HepG2 (cell line): Measurements from ENCODE around the gene FNDC3B. TPM values are rescaled to one million over a fixed set of nuclear protein-coding genes. Genes with fewer than 3 reads are reported as not detected.
A peak's percentile ranks its signal among the peaks of the same experiment; 100 is the strongest.

Experiments
- ATAC-seq: fragments of 200-7000 bp; cut with Tn5 transposase; 3 replicates; pipeline ENCODE4 v1.9.1; 2020; ENCODE audit warnings: mild to moderate bottlenecking, moderate library complexity
- BruUV-seq: library from RNA; stranded (reverse); fragments of 400-500 nt; replicated peaks from 2 replicates; lab custom pipeline; 2021; lab: Mats Ljungman, UMichigan
- CTCF ChIA-PET: fragments of 300-600 bp; formaldehyde crosslinking; extraction: SDS; loops from one replicate; lab custom pipeline; 2021; ENCODE audit warnings: low total read pairs, inconsistent platforms, low intra/inter-chr PET ratio; lab: Yijun Ruan, JAX
- POLR2A ChIA-PET: fragments of 350-600 bp; sonication (Branson Sonifier 250); formaldehyde crosslinking; loops from one replicate; lab custom pipeline; 2020; ENCODE audit warnings: antibody characterized with exemption, inconsistent platforms; lab: Yijun Ruan, JAX
- DNase-seq: peaks from one replicate; pipeline ENCODE4 v3.0.0-alpha.2; 2015; ENCODE audit warnings: low spot score
- FAIRE-seq: peaks from 3 replicates; lab custom pipeline; 2011; peaks lifted over from hg19 to GRCh38; lab: Jason Lieb, UNC
- H2AFZ ChIP-seq: one replicate; pipeline ENCODE4 v1.6.1; 2011; ENCODE audit warnings: low read length, inconsistent platforms
- H3K27ac ChIP-seq: fragments of 300-600 bp; 3 replicates; pipeline ENCODE4 v1.8.0; 2011; ENCODE audit warnings: mixed run types, mild to moderate bottlenecking, mixed read lengths, low read length, inconsistent platforms; ENCODE audit not compliant: insufficient read depth; ENCODE audit errors: extremely low read length
- H3K27me3 ChIP-seq, 2 experiments: fragments of 200-600 bp in 1 of 2; 2 replicates in 1 of 2; 3 replicates in 1 of 2; pipeline versions ENCODE4 v1.6.0 to v1.8.0; 2011; ENCODE audit warnings: low read length in 2 of 2, mild to moderate bottlenecking in 2 of 2, moderate library complexity in 2 of 2, inconsistent platforms in 1 of 2; ENCODE audit not compliant: insufficient read depth in 2 of 2, control insufficient read depth in 1 of 2
- H3K36me3 ChIP-seq, 2 experiments: fragments of 200-600 bp in 1 of 2; replicated peaks in 1 of 2; 2 replicates in 1 of 2; 3 replicates in 1 of 2; pipeline versions ENCODE4 v1.5.1 to v1.8.0; 2011; ENCODE audit warnings: low read length in 2 of 2, inconsistent platforms in 1 of 2; ENCODE audit not compliant: insufficient read depth in 2 of 2, control insufficient read depth in 1 of 2
- H3K4me1 ChIP-seq: 2 replicates; pipeline ENCODE4 v1.5.1; 2012; ENCODE audit warnings: low read length, inconsistent platforms; ENCODE audit not compliant: insufficient read depth
- H3K4me2 ChIP-seq: 2 replicates; pipeline ENCODE4 v1.6.0; 2011; ENCODE audit warnings: low read depth, low read length, inconsistent platforms
- H3K4me3 ChIP-seq, 3 experiments: fragments of 200-600 bp in 1 of 3; sonication (generic), shearing (Covaris generic) in 1 of 3; replicated peaks in 1 of 3; 2 replicates each; pipeline ENCODE4 v1.5.1; 2011 to 2016; ENCODE audit warnings: low read length in 3 of 3, inconsistent platforms in 2 of 3, low read depth in 2 of 3, mild to moderate bottlenecking in 2 of 3, control low read depth in 1 of 3, mixed read lengths in 1 of 3; ENCODE audit not compliant: insufficient read depth in 1 of 3
- H3K79me2 ChIP-seq: one replicate; pipeline ENCODE4 v1.6.1; 2011; ENCODE audit warnings: low read length, inconsistent platforms; ENCODE audit not compliant: insufficient read depth
- H3K9ac ChIP-seq: 2 replicates; pipeline ENCODE4 v1.6.0; 2011; ENCODE audit warnings: mild to moderate bottlenecking, low read depth, low read length, inconsistent platforms; ENCODE audit not compliant: insufficient read depth
- H3K9me3 ChIP-seq: 2 replicates; pipeline ENCODE4 v1.5.1; 2012; ENCODE audit warnings: mild to moderate bottlenecking, low read length
- H4K20me1 ChIP-seq: 2 replicates; pipeline ENCODE4 v1.6.0; 2011; ENCODE audit warnings: inconsistent platforms, mild to moderate bottlenecking, low read length, moderate library complexity; ENCODE audit not compliant: insufficient read depth
- ISL2 ChIP-seq: sonication (generic); formaldehyde crosslinking; IDR thresholded peaks from 2 replicates; pipeline ENCODE4 v1.5.0; 2020; ENCODE audit warnings: missing genetic modification reagents
- RFX3 ChIP-seq: IDR thresholded peaks from 2 replicates; pipeline ENCODE4 v1.6.1; 2016; ENCODE audit warnings: missing biosample characterization, missing genetic modification reagents
- SP140L ChIP-seq: sonication (generic); formaldehyde crosslinking; IDR thresholded peaks from 2 replicates; pipeline ENCODE4 v1.4.0; 2020; ENCODE audit warnings: missing genetic modification reagents, borderline replicate concordance
- WGBS: methylation state at CpG from one replicate; pipeline ENCODE4 v1.1.6; 2017; ENCODE audit warnings: low lambda C conversion rate; 5-methylcytosine and 5-hydroxymethylcytosine counted together
- in situ Hi-C: cut with HindIII; loops from 2 replicates; pipeline ENCODE4 v1.10.0; 2017; ENCODE audit warnings: low pct_unique_long_range_greater_than_20kb; ENCODE audit not compliant: extremely low pct_ligation_motif_present
- intact Hi-C: fragments of 100-400 bp; cut with micrococcal nuclease; formaldehyde crosslinking; loops from one replicate; pipeline ENCODE4 v1.10.0; 2022; ENCODE audit not compliant: unreplicated experiment
- polyA plus RNA-seq, 8 experiments: library from polyadenylated mRNA; depleted of rRNA in 3 of 8; stranded (reverse) in 7 of 8; unstranded in 1 of 8; fragments of >200 nt; fragmentation: Illumina TruSeq in 4 of 8; extraction: Trizol in 4 of 8; gene quantifications; 2 replicates each; pipeline versions ENCODE4 v1.2.1 to v1.2.3, GENCODE V29; 2011 to 2016; ENCODE audit warnings: low read depth in 4 of 8, missing spikeins in 1 of 8, mixed read lengths in 1 of 8; ENCODE audit not compliant: insufficient read depth in 1 of 8
- total RNA-seq, 5 experiments: library from RNA; depleted of rRNA; stranded (reverse); fragments of >200 nt; fragmentation: Illumina TruSeq; extraction: Trizol; gene quantifications; 2 replicates each; pipeline ENCODE4 v1.2.3, GENCODE V29; 2016; ENCODE audit warnings: low read depth in 1 of 5
- TF ChIP-seq, protein P1 (sequence below): sonication (generic); formaldehyde crosslinking; IDR thresholded peaks from 2 replicates; pipeline ENCODE4 v1.5.1; 2020; ENCODE audit warnings: missing genetic modification reagents, mild to moderate bottlenecking, borderline replicate concordance

Gene FNDC3B
- total and polyA plus RNA-seq, 2 of the 13 experiments (the other 11 are each of a cell fraction or from before 2014, with no cell fraction given), result 74.8 to 103 TPM

DNA sequence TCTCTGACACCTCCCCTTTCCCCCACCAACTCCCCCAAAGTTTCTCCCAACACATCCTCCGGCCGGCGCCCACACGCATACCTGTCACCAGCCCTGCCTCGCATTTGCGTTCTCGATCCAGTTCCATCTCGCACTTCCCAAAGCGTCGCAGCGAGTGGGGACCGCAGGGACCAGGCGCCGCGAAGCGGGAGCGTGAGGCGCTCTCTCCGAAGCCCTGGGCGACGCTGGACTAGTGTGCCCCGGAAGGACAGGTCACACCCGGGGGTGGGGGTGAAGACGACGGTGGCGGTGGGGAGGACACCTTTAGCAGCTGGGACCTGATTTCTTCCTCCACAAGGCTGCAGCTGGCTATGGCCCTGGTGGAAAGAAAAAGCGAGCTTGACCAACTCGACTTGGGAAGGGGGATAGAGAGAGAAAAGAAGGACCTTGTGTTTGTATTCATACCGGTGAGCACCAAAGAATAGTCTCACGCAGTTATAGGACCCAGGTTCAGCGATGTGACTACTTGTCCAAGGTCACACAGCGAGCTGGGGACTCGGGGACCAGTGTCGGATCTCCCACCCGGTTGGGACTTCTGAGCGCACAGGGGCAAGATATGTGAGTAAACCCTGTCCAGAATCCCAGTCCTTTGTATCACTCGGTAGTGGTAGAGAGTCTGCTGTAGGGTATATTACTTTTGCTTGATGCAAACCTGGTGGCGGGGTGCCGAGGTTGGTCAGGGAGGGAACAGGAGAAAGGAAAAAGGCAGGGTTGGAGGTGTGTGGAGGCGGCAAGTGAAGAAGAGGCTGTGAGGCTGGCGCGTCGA lies 409.5 kb downstream of the FNDC3B start:
- BruUV-seq, result no TSS peak
- Histone ChIP-seq H4K20me1 (no peaks in the 10 kb centered on the region; the same call in 1 of the 2 replicates), H3K4me2 (no peak overlapping the region), H3K36me3 (no peaks in the 10 kb centered on the region), H3K27me3 (peaks cover 3 to 16% of the 10 kb centered on the region in 2 experiments; a peak in 4 of 5 replicates), H3K4me3 (no peak overlapping the region), H3K9me3 (no peaks in the 10 kb centered on the region), H3K79me2 (no peaks in the 10 kb centered on the region), H3K9ac (no peak overlapping the region), H2AFZ (no peak overlapping the region), H3K27ac (no peak overlapping the region), H3K4me1 (peaks cover 6% of the 10 kb centered on the region)
- TF ChIP-seq, protein P1, sequence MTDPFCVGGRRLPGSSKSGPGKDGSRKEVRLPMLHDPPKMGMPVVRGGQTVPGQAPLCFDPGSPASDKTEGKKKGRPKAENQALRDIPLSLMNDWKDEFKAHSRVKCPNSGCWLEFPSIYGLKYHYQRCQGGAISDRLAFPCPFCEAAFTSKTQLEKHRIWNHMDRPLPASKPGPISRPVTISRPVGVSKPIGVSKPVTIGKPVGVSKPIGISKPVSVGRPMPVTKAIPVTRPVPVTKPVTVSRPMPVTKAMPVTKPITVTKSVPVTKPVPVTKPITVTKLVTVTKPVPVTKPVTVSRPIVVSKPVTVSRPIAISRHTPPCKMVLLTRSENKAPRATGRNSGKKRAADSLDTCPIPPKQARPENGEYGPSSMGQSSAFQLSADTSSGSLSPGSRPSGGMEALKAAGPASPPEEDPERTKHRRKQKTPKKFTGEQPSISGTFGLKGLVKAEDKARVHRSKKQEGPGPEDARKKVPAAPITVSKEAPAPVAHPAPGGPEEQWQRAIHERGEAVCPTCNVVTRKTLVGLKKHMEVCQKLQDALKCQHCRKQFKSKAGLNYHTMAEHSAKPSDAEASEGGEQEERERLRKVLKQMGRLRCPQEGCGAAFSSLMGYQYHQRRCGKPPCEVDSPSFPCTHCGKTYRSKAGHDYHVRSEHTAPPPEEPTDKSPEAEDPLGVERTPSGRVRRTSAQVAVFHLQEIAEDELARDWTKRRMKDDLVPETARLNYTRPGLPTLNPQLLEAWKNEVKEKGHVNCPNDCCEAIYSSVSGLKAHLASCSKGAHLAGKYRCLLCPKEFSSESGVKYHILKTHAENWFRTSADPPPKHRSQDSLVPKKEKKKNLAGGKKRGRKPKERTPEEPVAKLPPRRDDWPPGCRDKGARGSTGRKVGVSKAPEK (CRISPR knock-in tag), result no peak
- TF ChIP-seq RFX3 (CRISPR knock-in tag), result no peak
- no peak for TF ChIP-seq ISL2 (CRISPR knock-in tag)
- TF ChIP-seq SP140L (CRISPR knock-in tag), result no peak
- no peak for DNase-seq
- 56% methylated on average over 43 of the region's 43 CpGs for WGBS
- intact Hi-C loops (no loop called here), in situ Hi-C loops (no loop called here)
- peak; percentile 23; the same call in 1 of the 3 replicates for ATAC-seq
- POLR2A ChIA-PET, result no interaction called here
- no peak for FAIRE-seq
- CTCF ChIA-PET, result no interaction called here
